Muscle of leg (tissue), 11 donors: ENCODE data around the gene RLN3. TPM values are rescaled to one million over a fixed set of nuclear protein-coding genes. Genes with fewer than 3 reads are reported as not detected.

Experiments used
- DNase-seq: peaks from one replicate; pipeline ENCODE4 v3.0.0; 2013
- H3K27ac ChIP-seq: one replicate; pipeline ENCODE4 v1.5.1; 2013; ENCODE audit warnings: mild to moderate bottlenecking, low read length, control low read depth
- H3K27me3 ChIP-seq: one replicate; pipeline ENCODE4 v1.6.1; 2013; ENCODE audit warnings: low read length; ENCODE audit not compliant: control insufficient read depth, insufficient read depth
- H3K36me3 ChIP-seq: one replicate; pipeline ENCODE4 v1.6.1; 2013; ENCODE audit warnings: low read length; ENCODE audit not compliant: control insufficient read depth, insufficient read depth
- H3K4me1 ChIP-seq: one replicate; pipeline ENCODE4 v1.6.1; 2013; ENCODE audit warnings: low read length; ENCODE audit not compliant: control insufficient read depth, insufficient read depth
- H3K4me3 ChIP-seq: one replicate; pipeline ENCODE4 v1.5.1; 2013; ENCODE audit warnings: low read length, control low read depth
- H3K9me3 ChIP-seq: replicated peaks from 2 replicates; pipeline ENCODE4 v1.6.1; 2013; ENCODE audit warnings: low read depth, low read length; ENCODE audit not compliant: control insufficient read depth
- WGBS: methylation state at CpG from one replicate; pipeline ENCODE4 v1.1.5; 2013; ENCODE audit warnings: missing lambda C conversion rate; ENCODE audit not compliant: insufficient coverage; 5-methylcytosine and 5-hydroxymethylcytosine counted together
- polyA plus RNA-seq, 8 donors: library from polyadenylated mRNA; unstranded; fragments of 120-200 nt; gene quantifications; one replicate each; pipeline versions ENCODE4 v1.2.1 to v1.2.3, GENCODE V29; 2013; ENCODE audit warnings: inconsistent platforms in 1 of 8, low replicate concordance in 1 of 8; ENCODE audit not compliant: insufficient read length in 8 of 8, insufficient read depth in 1 of 8
- total RNA-seq: library from RNA; stranded (reverse); fragments of 120-200 nt; gene quantifications from one replicate; pipeline ENCODE4 v1.2.4, GENCODE V29; 2013

RLN3 gene
- total and polyA plus RNA-seq, 9 donors: not detected

DNA sequence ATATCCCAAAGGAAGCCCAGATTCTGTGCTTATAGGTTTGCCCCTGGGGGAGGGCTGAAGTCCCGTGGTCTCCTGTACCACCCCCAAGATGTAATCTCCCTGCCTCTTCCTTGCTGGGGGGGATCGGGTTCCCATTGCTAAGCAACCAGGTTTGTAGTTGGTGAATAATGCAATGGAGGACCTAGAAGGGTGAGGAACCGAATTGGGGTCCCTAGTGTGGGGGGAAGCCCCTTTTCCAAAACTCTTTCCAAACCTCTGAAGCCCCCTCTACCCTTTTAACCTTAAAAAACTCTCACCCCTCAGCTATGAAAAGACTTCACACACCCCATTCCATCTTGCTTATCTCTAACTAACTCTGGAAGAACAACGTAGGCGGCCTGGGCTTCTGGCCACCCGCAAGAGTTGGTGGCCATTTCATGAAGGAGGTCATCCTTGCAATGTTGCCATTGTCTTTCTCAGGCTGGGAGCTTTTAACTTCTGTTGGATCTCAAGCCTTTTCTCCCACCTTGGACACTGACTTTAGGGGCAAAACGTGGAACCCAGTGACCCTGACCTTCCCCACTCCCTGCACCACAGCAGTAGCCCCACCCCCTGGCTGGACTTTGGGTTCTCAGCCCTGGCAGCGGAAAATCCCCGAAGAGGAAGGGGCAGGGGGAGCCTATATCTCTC, 33.3 kb downstream of the RLN3 start:
- peaks cover 10% of the 10 kb centered on the region for H3K4me1 ChIP-seq
- H3K27ac ChIP-seq: no peak overlapping the region
- 59% methylated on average over 4 of the region's 9 CpGs for WGBS
- DNase-seq: no peak
- no peak overlapping the region for H3K4me3 ChIP-seq
- no peaks in the 10 kb centered on the region for H3K36me3 ChIP-seq
- H3K27me3 ChIP-seq: peaks cover 49% of the 10 kb centered on the region
- no peaks in the 10 kb centered on the region for H3K9me3 ChIP-seq

GRCh38 chr19:14061751-14062557, 34.0 kb downstream of the RLN3 start, which contains the start of gene PALM3:
TSS of gene PALM3 (minus strand) at chr19:14062076. CDS start at chr19:14061980, 96 bp downstream.
- Histone ChIP-seq H3K9me3 (no peaks in the 10 kb centered on the region), H3K36me3 (no peaks in the 10 kb centered on the region), H3K4me1 (peaks cover 9% of the 10 kb centered on the region), H3K27ac (no peak within 1 kb of the TSS), H3K4me3 (no peak within 1 kb of the TSS), H3K27me3 (peaks cover 43% of the 10 kb centered on the region)
- WGBS: 66% methylated on average over 13 of the region's 19 CpGs
- no peak for DNase-seq

- WGBS: 78% methylated on average over 5 of the region's 5 CpGs
- Histone ChIP-seq H3K9me3 (no peaks in the 10 kb centered on the region), H3K27ac (no peak overlapping the region), H3K36me3 (no peaks in the 10 kb centered on the region), H3K4me3 (no peak overlapping the region), H3K27me3 (peaks cover 39% of the 10 kb centered on the region), H3K4me1 (peaks cover 8% of the 10 kb centered on the region)
- no peak for DNase-seq
These were observed 34.6 kb downstream of the RLN3 start for GRCh38 chr19:14062558-14062855.

GRCh38 chr19:14063105-14063504, 35.2 kb downstream of the RLN3 start:
- Histone ChIP-seq H3K27ac (no peak overlapping the region), H3K4me3 (no peak overlapping the region), H3K36me3 (no peaks in the 10 kb centered on the region), H3K4me1 (peaks cover 2% of the 10 kb centered on the region), H3K9me3 (no peaks in the 10 kb centered on the region), H3K27me3 (peaks cover 34% of the 10 kb centered on the region)
- DNase-seq: no peak
- 93% methylated on average over 3 of the region's 7 CpGs for WGBS

- H3K36me3 ChIP-seq: no peaks in the 10 kb centered on the region
- H3K27ac ChIP-seq: no peak overlapping the region
- no peak for DNase-seq
- peaks cover 6% of the 10 kb centered on the region for H3K27me3 ChIP-seq
- no peak overlapping the region for H3K4me3 ChIP-seq
- no peaks in the 10 kb centered on the region for H3K9me3 ChIP-seq
- no peaks in the 10 kb centered on the region for H3K4me1 ChIP-seq
- WGBS: 88% methylated on average over 1 of the region's 2 CpGs
These were observed 38.2 kb downstream of the RLN3 start for GRCh38 chr19:14066134-14066533.

GRCh38 chr19:14070268-14071050, 42.5 kb downstream of the RLN3 start:
- DNase-seq: no peak
- 93% methylated on average over 41 of the region's 43 CpGs for WGBS
- Histone ChIP-seq H3K27ac (no peak overlapping the region), H3K36me3 (no peaks in the 10 kb centered on the region), H3K27me3 (peaks cover 22% of the 10 kb centered on the region), H3K4me1 (peaks cover 34% of the 10 kb centered on the region), H3K4me3 (no peak overlapping the region), H3K9me3 (no peaks in the 10 kb centered on the region)

- Histone ChIP-seq H3K4me1 (peaks cover 34% of the 10 kb centered on the region), H3K27ac (peak within 1 kb of the TSS; percentile 42)
These were observed 44.8 kb downstream of the RLN3 start, which contains the start of gene MISP3 for GRCh38 chr19:14072535-14073260. TSS of gene MISP3 (plus strand) at chr19:14072786. CDS start at chr19:14073310, 524 bp downstream.

GRCh38 chr19:14073261-14073924, 45.4 kb downstream of the RLN3 start:
- peaks cover 34% of the 10 kb centered on the region for H3K4me1 ChIP-seq
- H3K27me3 ChIP-seq: peaks cover 22% of the 10 kb centered on the region
- DNase-seq: peak; percentile 83
- no peaks in the 10 kb centered on the region for H3K36me3 ChIP-seq
- under 1% methylated on average over 103 of the region's 106 CpGs for WGBS
- H3K27ac ChIP-seq: peak overlapping the region; percentile 78
- H3K9me3 ChIP-seq: no peaks in the 10 kb centered on the region
- peak overlapping the region; percentile 61 for H3K4me3 ChIP-seq

More at GRCh38 chr19:14072535-14073260, 44.8 kb downstream of the RLN3 start, which contains the start of gene MISP3:
- peak within 1 kb of the TSS; percentile 61 for H3K4me3 ChIP-seq
- no peaks in the 10 kb centered on the region for H3K36me3 ChIP-seq
- peaks cover 22% of the 10 kb centered on the region for H3K27me3 ChIP-seq
- no peaks in the 10 kb centered on the region for H3K9me3 ChIP-seq
- peak; percentile 30 for DNase-seq
- 1% methylated on average over 51 of the region's 51 CpGs for WGBS
